ENCODE data around the gene KPNA1. TPM values are rescaled to one million over a fixed set of nuclear protein-coding genes. Genes with fewer than 3 reads are reported as not detected.
A peak's percentile ranks its signal among the peaks of the same experiment; 100 is the strongest.

KPNA1 gene
- total and polyA plus RNA-seq, 2 of the 13 experiments (the other 11 are each of a cell fraction or from before 2014, with no cell fraction given), result 15.4 to 30.0 TPM

DNA sequence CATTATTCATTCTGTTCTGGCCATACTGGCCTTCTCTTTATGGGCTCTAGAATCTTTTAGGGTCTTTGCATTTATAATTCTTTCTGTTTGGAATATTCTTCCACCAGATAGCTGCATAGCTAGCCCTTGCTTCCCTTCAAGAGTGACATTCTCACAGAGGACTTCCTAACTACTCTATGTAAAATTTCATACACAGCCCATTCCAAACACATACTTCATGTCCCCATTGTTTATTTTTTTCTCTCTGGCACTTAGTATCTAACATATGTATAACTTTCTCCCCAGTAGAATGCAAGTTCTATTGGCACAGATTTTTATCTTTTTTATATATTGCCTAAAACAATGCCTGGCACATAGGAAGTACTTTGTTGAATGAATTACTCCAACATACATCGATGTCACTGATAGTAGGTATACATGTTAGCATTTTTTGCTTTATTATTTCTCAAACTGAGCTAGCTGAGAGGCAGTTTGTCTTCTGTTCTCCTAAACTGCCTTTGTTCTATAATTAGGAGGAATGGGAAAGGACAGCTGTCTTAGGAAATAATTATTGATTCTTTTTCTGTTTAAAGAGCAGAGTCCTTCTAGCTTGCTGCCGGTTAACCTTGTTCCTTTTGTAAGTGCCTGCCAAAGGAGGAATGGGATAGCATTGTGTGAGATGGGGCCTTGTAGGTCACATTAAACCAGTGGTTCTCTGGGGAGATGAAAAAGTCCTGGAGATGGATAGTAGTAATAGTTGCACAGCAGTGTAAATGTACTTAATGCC lies 122.9 kb downstream of the KPNA1 start (continued):
- TF ChIP-seq PAF1 (CRISPR knock-in tag; IDR thresholded peaks at IDR 0.05), result no peak
- TF ChIP-seq ZC3H13 (CRISPR knock-in tag; IDR thresholded peaks at IDR 0.05), result no peak
- TF ChIP-seq SPEN (CRISPR knock-in tag; IDR thresholded peaks at IDR 0.05; ENCODE audit: low read depth), result no peak
- TF ChIP-seq, protein P1, sequence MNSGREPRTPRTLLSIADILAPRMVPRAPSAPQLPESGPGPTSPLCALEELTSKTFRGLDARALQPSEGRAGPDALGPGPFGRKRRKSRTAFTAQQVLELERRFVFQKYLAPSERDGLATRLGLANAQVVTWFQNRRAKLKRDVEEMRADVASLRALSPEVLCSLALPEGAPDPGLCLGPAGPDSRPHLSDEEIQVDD (CRISPR knock-in tag; IDR thresholded peaks at IDR 0.05; ENCODE audit: borderline replicate concordance), result no peak
- no peak for TF ChIP-seq ZNF17 (CRISPR knock-in tag; IDR thresholded peaks at IDR 0.05)
- TF ChIP-seq, protein P2, sequence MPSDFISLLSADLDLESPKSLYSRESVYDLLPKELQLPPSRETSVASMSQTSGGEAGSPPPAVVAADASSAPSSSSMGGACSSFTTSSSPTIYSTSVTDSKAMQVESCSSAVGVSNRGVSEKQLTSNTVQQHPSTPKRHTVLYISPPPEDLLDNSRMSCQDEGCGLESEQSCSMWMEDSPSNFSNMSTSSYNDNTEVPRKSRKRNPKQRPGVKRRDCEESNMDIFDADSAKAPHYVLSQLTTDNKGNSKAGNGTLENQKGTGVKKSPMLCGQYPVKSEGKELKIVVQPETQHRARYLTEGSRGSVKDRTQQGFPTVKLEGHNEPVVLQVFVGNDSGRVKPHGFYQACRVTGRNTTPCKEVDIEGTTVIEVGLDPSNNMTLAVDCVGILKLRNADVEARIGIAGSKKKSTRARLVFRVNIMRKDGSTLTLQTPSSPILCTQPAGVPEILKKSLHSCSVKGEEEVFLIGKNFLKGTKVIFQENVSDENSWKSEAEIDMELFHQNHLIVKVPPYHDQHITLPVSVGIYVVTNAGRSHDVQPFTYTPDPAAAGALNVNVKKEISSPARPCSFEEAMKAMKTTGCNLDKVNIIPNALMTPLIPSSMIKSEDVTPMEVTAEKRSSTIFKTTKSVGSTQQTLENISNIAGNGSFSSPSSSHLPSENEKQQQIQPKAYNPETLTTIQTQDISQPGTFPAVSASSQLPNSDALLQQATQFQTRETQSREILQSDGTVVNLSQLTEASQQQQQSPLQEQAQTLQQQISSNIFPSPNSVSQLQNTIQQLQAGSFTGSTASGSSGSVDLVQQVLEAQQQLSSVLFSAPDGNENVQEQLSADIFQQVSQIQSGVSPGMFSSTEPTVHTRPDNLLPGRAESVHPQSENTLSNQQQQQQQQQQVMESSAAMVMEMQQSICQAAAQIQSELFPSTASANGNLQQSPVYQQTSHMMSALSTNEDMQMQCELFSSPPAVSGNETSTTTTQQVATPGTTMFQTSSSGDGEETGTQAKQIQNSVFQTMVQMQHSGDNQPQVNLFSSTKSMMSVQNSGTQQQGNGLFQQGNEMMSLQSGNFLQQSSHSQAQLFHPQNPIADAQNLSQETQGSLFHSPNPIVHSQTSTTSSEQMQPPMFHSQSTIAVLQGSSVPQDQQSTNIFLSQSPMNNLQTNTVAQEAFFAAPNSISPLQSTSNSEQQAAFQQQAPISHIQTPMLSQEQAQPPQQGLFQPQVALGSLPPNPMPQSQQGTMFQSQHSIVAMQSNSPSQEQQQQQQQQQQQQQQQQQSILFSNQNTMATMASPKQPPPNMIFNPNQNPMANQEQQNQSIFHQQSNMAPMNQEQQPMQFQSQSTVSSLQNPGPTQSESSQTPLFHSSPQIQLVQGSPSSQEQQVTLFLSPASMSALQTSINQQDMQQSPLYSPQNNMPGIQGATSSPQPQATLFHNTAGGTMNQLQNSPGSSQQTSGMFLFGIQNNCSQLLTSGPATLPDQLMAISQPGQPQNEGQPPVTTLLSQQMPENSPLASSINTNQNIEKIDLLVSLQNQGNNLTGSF (CRISPR knock-in tag; IDR thresholded peaks at IDR 0.05), result no peak
- TF ChIP-seq, protein P3, sequence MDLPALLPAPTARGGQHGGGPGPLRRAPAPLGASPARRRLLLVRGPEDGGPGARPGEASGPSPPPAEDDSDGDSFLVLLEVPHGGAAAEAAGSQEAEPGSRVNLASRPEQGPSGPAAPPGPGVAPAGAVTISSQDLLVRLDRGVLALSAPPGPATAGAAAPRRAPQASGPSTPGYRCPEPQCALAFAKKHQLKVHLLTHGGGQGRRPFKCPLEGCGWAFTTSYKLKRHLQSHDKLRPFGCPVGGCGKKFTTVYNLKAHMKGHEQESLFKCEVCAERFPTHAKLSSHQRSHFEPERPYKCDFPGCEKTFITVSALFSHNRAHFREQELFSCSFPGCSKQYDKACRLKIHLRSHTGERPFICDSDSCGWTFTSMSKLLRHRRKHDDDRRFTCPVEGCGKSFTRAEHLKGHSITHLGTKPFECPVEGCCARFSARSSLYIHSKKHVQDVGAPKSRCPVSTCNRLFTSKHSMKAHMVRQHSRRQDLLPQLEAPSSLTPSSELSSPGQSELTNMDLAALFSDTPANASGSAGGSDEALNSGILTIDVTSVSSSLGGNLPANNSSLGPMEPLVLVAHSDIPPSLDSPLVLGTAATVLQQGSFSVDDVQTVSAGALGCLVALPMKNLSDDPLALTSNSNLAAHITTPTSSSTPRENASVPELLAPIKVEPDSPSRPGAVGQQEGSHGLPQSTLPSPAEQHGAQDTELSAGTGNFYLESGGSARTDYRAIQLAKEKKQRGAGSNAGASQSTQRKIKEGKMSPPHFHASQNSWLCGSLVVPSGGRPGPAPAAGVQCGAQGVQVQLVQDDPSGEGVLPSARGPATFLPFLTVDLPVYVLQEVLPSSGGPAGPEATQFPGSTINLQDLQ (CRISPR knock-in tag; IDR thresholded peaks at IDR 0.05), result no peak
- no peak for TF ChIP-seq SRSF1 (optimal IDR thresholded peaks at IDR 0.05; ENCODE audit: low read depth, low read length)
- TF ChIP-seq HDAC1 (CRISPR knock-in tag; IDR thresholded peaks at IDR 0.05), result peak; percentile 55; the same call in 1 of the 2 replicates
- no peak for TF ChIP-seq REXO4 (CRISPR knock-in tag; IDR thresholded peaks at IDR 0.05; ENCODE audit: borderline replicate concordance)
- TF ChIP-seq NFKB2 (CRISPR knock-in tag; IDR thresholded peaks at IDR 0.05; ENCODE audit: borderline replicate concordance), result no peak
- TF ChIP-seq, protein P4, sequence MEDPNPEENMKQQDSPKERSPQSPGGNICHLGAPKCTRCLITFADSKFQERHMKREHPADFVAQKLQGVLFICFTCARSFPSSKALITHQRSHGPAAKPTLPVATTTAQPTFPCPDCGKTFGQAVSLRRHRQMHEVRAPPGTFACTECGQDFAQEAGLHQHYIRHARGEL (CRISPR knock-in tag; IDR thresholded peaks at IDR 0.05), result no peak
- TF ChIP-seq, protein P5, sequence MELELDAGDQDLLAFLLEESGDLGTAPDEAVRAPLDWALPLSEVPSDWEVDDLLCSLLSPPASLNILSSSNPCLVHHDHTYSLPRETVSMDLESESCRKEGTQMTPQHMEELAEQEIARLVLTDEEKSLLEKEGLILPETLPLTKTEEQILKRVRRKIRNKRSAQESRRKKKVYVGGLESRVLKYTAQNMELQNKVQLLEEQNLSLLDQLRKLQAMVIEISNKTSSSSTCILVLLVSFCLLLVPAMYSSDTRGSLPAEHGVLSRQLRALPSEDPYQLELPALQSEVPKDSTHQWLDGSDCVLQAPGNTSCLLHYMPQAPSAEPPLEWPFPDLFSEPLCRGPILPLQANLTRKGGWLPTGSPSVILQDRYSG (CRISPR knock-in tag; IDR thresholded peaks at IDR 0.05), result no peak
- TF ChIP-seq ZNF264 (CRISPR knock-in tag; IDR thresholded peaks at IDR 0.05), result peak; percentile 81; the same call in 1 of the 2 replicates
- TF ChIP-seq, protein P6, sequence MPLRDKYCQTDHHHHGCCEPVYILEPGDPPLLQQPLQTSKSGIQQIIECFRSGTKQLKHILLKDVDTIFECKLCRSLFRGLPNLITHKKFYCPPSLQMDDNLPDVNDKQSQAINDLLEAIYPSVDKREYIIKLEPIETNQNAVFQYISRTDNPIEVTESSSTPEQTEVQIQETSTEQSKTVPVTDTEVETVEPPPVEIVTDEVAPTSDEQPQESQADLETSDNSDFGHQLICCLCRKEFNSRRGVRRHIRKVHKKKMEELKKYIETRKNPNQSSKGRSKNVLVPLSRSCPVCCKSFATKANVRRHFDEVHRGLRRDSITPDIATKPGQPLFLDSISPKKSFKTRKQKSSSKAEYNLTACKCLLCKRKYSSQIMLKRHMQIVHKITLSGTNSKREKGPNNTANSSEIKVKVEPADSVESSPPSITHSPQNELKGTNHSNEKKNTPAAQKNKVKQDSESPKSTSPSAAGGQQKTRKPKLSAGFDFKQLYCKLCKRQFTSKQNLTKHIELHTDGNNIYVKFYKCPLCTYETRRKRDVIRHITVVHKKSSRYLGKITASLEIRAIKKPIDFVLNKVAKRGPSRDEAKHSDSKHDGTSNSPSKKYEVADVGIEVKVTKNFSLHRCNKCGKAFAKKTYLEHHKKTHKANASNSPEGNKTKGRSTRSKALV (CRISPR knock-in tag; IDR thresholded peaks at IDR 0.05), result no peak
- no peak for TF ChIP-seq KDM3A (CRISPR knock-in tag; IDR thresholded peaks at IDR 0.05; ENCODE audit: low read depth)
- TF ChIP-seq RCOR2 (CRISPR knock-in tag; IDR thresholded peaks at IDR 0.05), result peak; percentile 67
- TF ChIP-seq ZBTB7A (CRISPR knock-in tag; IDR thresholded peaks at IDR 0.05), result no peak

All from HepG2 (cell line).